Muscle layer of duodenum (tissue), 2 donors: ENCODE results near the gene EOGT.

Experiments used
- H3K27ac ChIP-seq: one replicate; pipeline ENCODE4 v1.7.0; 2013; ENCODE audit warnings: mild to moderate bottlenecking, low read length
- H3K27me3 ChIP-seq: one replicate; pipeline ENCODE4 v1.7.0; 2013; ENCODE audit warnings: low read depth, mild to moderate bottlenecking, control low read depth, low read length
- H3K36me3 ChIP-seq, 2 donors: one replicate each; pipeline ENCODE4 v1.7.0; 2013; ENCODE audit warnings: low read length in 2 of 2, control low read depth in 1 of 2, mild to moderate bottlenecking in 1 of 2; ENCODE audit not compliant: insufficient read depth in 2 of 2, control insufficient read depth in 1 of 2
- H3K4me1 ChIP-seq, 2 donors: one replicate each; pipeline ENCODE4 v1.7.0; 2013; ENCODE audit warnings: low read length in 2 of 2, mild to moderate bottlenecking in 2 of 2, control low read depth in 1 of 2, moderate library complexity in 1 of 2; ENCODE audit not compliant: insufficient read depth in 2 of 2, control insufficient read depth in 1 of 2
- H3K4me3 ChIP-seq, 2 donors: one replicate each; pipeline ENCODE4 v1.7.0; 2013; ENCODE audit warnings: low read length in 2 of 2, low read depth in 1 of 2, mild to moderate bottlenecking in 1 of 2
- H3K9me3 ChIP-seq, 2 donors: one replicate each; pipeline ENCODE4 v1.7.0; 2013; ENCODE audit warnings: low read length in 2 of 2, control low read depth in 1 of 2, mild to moderate bottlenecking in 1 of 2; ENCODE audit not compliant: control insufficient read depth in 1 of 2
- donor health status: healthy.

Gene EOGT

DNA sequence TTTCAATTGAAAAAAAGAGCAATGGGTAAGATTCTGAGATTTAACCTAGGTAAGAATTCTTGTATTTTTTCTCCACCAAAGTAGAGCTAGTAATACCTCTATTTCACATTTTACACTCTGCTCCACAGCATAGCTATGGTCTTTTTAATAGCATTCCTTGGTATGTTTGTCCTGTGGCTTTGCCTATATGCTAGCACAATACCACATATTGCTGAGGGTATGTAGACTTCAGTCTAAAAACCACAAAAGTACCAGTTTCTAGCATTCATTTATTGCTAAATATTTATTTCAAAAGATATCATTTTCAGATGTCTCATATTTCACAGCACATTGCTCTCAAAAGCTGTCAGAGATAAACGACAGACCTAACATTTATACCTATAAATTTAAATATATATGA is 18.2 kb upstream of the EOGT start:
- H3K4me3 ChIP-seq = no peak overlapping the region
- no peaks in the 10 kb centered on the region for H3K9me3 ChIP-seq
- H3K36me3 ChIP-seq = peaks cover 51 to 68% of the 10 kb centered on the region in 2 donors
- H3K4me1 ChIP-seq = no peaks in the 10 kb centered on the region
- no peaks in the 10 kb centered on the region for H3K27me3 ChIP-seq
- H3K27ac ChIP-seq = no peak overlapping the region

DNA sequence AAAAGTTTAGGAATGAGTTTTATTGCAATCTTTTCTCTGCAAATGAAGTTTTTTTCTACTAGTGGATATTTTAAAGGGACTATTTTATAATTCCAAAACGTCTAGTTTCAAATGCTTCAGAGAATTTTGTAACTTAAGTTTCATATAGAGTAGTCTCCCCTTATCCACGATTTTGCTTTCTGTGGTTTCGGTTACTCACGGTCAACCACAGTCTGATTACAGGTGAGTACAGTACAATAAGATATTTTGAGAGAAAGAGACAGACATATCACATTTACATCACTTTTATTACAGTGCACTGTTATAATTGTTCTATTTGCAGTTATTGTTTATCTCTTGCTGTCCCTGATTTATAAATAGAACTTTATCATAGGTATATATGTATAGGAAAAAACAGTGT is 7.4 kb upstream of the EOGT start:
- Histone ChIP-seq H3K27me3 (no peaks in the 10 kb centered on the region), H3K36me3 (peaks cover 24 to 31% of the 10 kb centered on the region in 2 donors), H3K9me3 (no peaks in the 10 kb centered on the region), H3K4me1 (no peaks in the 10 kb centered on the region), H3K27ac (no peak overlapping the region), H3K4me3 (no peak overlapping the region)

GRCh38 chr3:69020424-69020823 is 6.9 kb upstream of the EOGT start:
- Histone ChIP-seq H3K27me3 (no peaks in the 10 kb centered on the region), H3K36me3 (peaks cover 20 to 27% of the 10 kb centered on the region in 2 donors)

GRCh38 chr3:69016901-69017300 is 3.4 kb upstream of the EOGT start:
- peaks cover 0 to 5% of the 10 kb centered on the region in 2 donors for H3K4me1 ChIP-seq
- H3K27ac ChIP-seq = no peak overlapping the region
- peaks cover 0 to 14% of the 10 kb centered on the region in 2 donors for H3K36me3 ChIP-seq
- H3K27me3 ChIP-seq = no peaks in the 10 kb centered on the region
- no peak overlapping the region for H3K4me3 ChIP-seq
- no peaks in the 10 kb centered on the region for H3K9me3 ChIP-seq

More at GRCh38 chr3:69020424-69020823, 6.9 kb upstream of the EOGT start:
- Histone ChIP-seq H3K27ac (no peak overlapping the region), H3K4me1 (no peaks in the 10 kb centered on the region), H3K9me3 (no peaks in the 10 kb centered on the region), H3K4me3 (no peak overlapping the region)

GRCh38 chr3:69016102-69016501 is 2.6 kb upstream of the EOGT start:
- Histone ChIP-seq H3K27me3 (no peaks in the 10 kb centered on the region), H3K36me3 (peaks cover 0 to 10% of the 10 kb centered on the region in 2 donors), H3K9me3 (no peaks in the 10 kb centered on the region), H3K4me3 (no peak overlapping the region), H3K27ac (no peak overlapping the region), H3K4me1 (peaks cover 0 to 5% of the 10 kb centered on the region in 2 donors)

DNA sequence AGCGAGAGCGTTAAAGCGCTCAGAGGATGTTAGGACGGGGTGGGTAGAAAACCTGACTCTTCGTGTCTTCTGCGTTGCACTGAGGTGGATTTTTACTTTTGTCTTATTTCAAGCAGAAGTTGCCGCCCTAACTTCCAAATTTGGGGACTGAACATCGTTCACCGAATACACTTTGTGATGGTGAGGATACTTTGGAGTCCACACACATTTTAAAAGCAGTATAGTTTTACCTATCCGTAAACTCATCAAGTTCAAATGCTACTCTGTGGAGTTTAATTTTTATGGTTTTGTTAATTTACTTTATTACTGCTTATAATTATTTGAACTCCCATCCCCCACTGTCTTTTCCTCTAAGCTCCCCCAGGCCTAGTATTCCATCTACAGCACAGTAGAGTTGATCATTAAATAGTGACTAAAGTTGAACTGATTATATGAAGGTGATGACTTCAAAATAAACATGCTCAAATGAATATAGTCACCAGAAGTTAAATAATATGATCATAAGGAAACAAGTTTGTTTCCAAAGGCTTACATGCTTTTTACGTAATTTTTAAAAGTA is 617 bp upstream of the EOGT start:
- H3K9me3 ChIP-seq = no peaks in the 10 kb centered on the region

DNA sequence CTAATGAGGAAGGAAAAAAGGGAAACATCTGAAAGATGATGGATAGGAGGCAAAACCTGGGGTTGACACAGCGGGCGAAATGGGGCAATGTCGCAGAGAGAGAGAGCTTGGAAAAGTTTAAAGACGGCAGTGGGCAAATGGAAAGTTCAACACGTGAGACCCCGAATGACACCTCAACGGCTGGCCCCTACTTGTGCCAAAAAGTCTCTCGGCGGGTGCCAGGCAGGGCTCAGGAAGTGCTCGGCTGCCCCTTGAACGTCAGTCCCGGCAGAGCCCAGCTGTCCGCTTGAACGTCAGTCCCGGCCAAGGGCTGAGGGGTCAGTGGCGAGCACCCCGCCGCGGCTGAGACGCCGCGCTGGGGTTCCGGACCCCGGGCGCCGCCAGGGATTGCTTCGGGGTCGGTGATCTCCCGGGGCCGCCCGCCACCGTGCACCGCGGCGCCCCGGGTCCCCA is 658 bp downstream of the EOGT start:
- Histone ChIP-seq H3K27me3 (no peaks in the 10 kb centered on the region), H3K9me3 (no peaks in the 10 kb centered on the region), H3K4me1 (peaks cover 4 to 5% of the 10 kb centered on the region in 2 donors), H3K4me3 (peak overlapping the region; percentile 66 to 72), H3K27ac (peak overlapping the region; percentile 71), H3K36me3 (peaks cover 10 to 23% of the 10 kb centered on the region in 2 donors)

More for the DNA sequence above, 617 bp upstream of the EOGT start:
- Histone ChIP-seq H3K4me3 (peak overlapping the region; percentile 66 to 72), H3K36me3 (peaks cover under 1 to 16% of the 10 kb centered on the region in 2 donors), H3K27ac (peak overlapping the region; percentile 53), H3K4me1 (peaks cover 2 to 5% of the 10 kb centered on the region in 2 donors), H3K27me3 (no peaks in the 10 kb centered on the region)

- peaks cover 4 to 5% of the 10 kb centered on the region in 2 donors for H3K4me1 ChIP-seq
These were observed 1.2 kb downstream of the EOGT start for GRCh38 chr3:69012100-69012799.

GRCh38 chr3:69011096-69011730 is 2.3 kb downstream of the EOGT start:
- Histone ChIP-seq H3K36me3 (peaks cover 14 to 32% of the 10 kb centered on the region in 2 donors), H3K9me3 (no peaks in the 10 kb centered on the region), H3K27me3 (no peaks in the 10 kb centered on the region), H3K4me3 (no peak overlapping the region), H3K27ac (peak overlapping the region; percentile 71), H3K4me1 (peaks cover 4 to 5% of the 10 kb centered on the region in 2 donors)

More at GRCh38 chr3:69012100-69012799, 1.2 kb downstream of the EOGT start:
- Histone ChIP-seq H3K36me3 (peaks cover 10 to 23% of the 10 kb centered on the region in 2 donors), H3K4me3 (peak overlapping the region; percentile 66 to 72), H3K27ac (peak overlapping the region; percentile 71), H3K27me3 (no peaks in the 10 kb centered on the region), H3K9me3 (no peaks in the 10 kb centered on the region)

DNA sequence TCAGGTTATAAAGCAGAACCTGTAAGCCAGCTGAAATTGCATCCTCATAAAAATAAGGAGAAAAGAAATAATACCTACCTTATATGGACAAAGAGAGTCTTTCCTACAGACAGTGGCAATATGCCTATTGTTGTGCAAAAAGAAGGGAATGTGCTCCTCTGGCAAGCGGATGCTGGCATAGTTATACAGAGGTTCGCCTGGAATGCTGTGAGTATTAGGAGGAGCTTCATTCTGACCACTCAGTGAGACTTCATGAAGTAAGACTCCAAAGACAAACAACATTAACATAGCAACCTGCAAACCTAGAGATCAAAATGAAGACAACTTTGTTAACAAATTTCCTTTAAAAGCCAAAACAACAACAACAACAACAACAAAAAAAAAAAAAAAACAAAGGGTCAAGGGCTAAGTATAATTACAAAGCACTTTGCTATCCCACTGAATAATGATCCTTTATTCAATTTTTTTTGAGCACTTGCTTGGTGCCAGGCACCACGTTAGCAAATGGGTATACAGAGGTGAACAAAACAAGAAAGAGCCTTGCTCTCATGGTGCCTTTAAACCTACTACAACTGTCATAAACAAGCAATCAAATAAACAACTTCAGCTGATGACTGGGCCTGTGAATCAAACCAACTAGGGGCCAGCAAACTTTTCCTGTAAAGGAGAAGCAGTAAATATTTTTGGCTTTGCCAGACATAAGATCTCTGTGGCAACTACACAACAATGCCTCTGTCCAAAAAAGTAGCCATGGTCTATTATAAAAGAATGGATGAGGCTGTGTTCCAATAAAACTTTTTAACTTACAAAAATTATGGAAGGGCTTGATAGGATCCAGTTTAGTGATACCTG is 3.7 kb downstream of the EOGT start:
- Histone ChIP-seq H3K27ac (peak overlapping the region; percentile 42), H3K27me3 (no peaks in the 10 kb centered on the region), H3K4me1 (peaks cover 4 to 5% of the 10 kb centered on the region in 2 donors), H3K36me3 (peaks cover 14 to 44% of the 10 kb centered on the region in 2 donors), H3K9me3 (no peaks in the 10 kb centered on the region), H3K4me3 (peak overlapping the region in 1 of 2 donors; percentile 2)
